Measurements from ENCODE around the gene NEUROG1. TPM values are rescaled to one million over a fixed set of nuclear protein-coding genes. Genes with fewer than 3 reads are reported as not detected.
"Not testable (repeated sequence)": the region's sequence is repeated elsewhere in the genome, so short reads cannot be mapped to it uniquely, and the experiment has no call there.

The NEUROG1 gene
- total and polyA plus RNA-seq, 10 donors, result not detected

DNA sequence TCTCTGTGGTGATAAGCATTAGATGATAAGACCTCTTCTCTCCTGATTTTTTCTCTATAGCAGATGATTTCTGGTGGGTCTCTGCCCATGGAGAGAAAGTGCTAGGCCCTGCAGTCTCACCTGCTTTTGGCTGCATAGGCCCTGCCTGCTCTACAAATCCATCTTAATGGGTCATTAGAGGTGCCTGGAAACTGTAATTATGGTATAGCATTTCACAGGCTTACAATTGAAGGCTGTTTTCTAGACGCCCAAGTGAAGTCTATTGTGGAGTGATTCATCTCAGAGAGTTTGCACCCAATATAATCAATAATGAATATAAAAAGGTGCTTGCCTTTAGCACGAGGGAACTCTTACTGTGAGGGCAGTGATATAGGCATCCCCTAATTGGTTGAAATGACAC, 33.8 kb downstream of the NEUROG1 start:
- Histone ChIP-seq H3K4me3 (no peak overlapping the region), H3K36me3 (no peaks in the 10 kb centered on the region), H3K27ac (no peak overlapping the region), H3K4me1 (no peaks in the 10 kb centered on the region), H3K27me3 (replicated peaks in 1 of 7) (peaks cover 0 to 37% (median 1%) of the 10 kb centered on the region in 7 donors), H3K9me3 (no peaks in the 10 kb centered on the region)
- WGBS, 5 donors, result 70 to 80% (median 72%) methylated on average over 2 of the region's 2 CpGs
- intact Hi-C loops (cut with DNase I; ENCODE audit: low total_unique reads), result no loop called here
- DNase-seq, result no peak
- TF ChIP-seq, protein P1, sequence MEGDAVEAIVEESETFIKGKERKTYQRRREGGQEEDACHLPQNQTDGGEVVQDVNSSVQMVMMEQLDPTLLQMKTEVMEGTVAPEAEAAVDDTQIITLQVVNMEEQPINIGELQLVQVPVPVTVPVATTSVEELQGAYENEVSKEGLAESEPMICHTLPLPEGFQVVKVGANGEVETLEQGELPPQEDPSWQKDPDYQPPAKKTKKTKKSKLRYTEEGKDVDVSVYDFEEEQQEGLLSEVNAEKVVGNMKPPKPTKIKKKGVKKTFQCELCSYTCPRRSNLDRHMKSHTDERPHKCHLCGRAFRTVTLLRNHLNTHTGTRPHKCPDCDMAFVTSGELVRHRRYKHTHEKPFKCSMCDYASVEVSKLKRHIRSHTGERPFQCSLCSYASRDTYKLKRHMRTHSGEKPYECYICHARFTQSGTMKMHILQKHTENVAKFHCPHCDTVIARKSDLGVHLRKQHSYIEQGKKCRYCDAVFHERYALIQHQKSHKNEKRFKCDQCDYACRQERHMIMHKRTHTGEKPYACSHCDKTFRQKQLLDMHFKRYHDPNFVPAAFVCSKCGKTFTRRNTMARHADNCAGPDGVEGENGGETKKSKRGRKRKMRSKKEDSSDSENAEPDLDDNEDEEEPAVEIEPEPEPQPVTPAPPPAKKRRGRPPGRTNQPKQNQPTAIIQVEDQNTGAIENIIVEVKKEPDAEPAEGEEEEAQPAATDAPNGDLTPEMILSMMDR (IDR thresholded peaks at IDR 0.05 in 8 of 11, conservative IDR thresholded peaks at IDR 0.05 in 3 of 11), result no peak
- no peak for TF ChIP-seq POLR2AphosphoS5 (IDR thresholded peaks at IDR 0.05)
- TF ChIP-seq POLR2A (IDR thresholded peaks at IDR 0.05), result no peak

GRCh38 chr5:135498637-135498995, 37.1 kb downstream of the NEUROG1 start:
- no peak for DNase-seq
- 66 to 88% (median 76%) methylated on average over 2 of the region's 2 CpGs for WGBS, 5 donors
- intact Hi-C loops (cut with DNase I; ENCODE audit: low total_unique reads), result no loop called here

GRCh38 chr5:135497971-135498636, 37.7 kb downstream of the NEUROG1 start:
- intact Hi-C loops (cut with DNase I; ENCODE audit: low total_unique reads), result no loop called here
- H3K9me3 ChIP-seq, result no peaks in the 10 kb centered on the region
- no peak overlapping the region for H3K4me3 ChIP-seq
- peaks cover 0 to 33% (median 0%) of the 10 kb centered on the region in 7 donors for H3K27me3 ChIP-seq (replicated peaks in 1 of 7)
- no peaks in the 10 kb centered on the region for H3K4me1 ChIP-seq
- no peak for TF ChIP-seq POLR2AphosphoS5 (IDR thresholded peaks at IDR 0.05)
- no peak for TF ChIP-seq POLR2A (IDR thresholded peaks at IDR 0.05)
- TF ChIP-seq, protein P1 (IDR thresholded peaks at IDR 0.05 in 8 of 11, conservative IDR thresholded peaks at IDR 0.05 in 3 of 11), result no peak
- 71 to 77% (median 75%) methylated on average over 8 of the region's 8 CpGs for WGBS, 5 donors
- no peaks in the 10 kb centered on the region for H3K36me3 ChIP-seq
- no peak for DNase-seq
- no peak overlapping the region for H3K27ac ChIP-seq

More at GRCh38 chr5:135498637-135498995, 37.1 kb downstream of the NEUROG1 start:
- H3K27ac ChIP-seq, result no peak overlapping the region
- H3K4me1 ChIP-seq, result no peaks in the 10 kb centered on the region
- peaks cover 0 to 33% (median 0%) of the 10 kb centered on the region in 7 donors for H3K27me3 ChIP-seq (replicated peaks in 1 of 7)
- H3K36me3 ChIP-seq, result no peaks in the 10 kb centered on the region
- H3K9me3 ChIP-seq, result no peaks in the 10 kb centered on the region
- TF ChIP-seq, protein P1 (IDR thresholded peaks at IDR 0.05 in 8 of 11, conservative IDR thresholded peaks at IDR 0.05 in 3 of 11), result no peak
- TF ChIP-seq POLR2A (IDR thresholded peaks at IDR 0.05) (no peak), POLR2AphosphoS5 (IDR thresholded peaks at IDR 0.05) (no peak)
- H3K4me3 ChIP-seq, result no peak overlapping the region

- H3K36me3 ChIP-seq; H3K4me3 ChIP-seq; DNase-seq; intact Hi-C loops (cut with DNase I; ENCODE audit: low total_unique reads); H3K9me3 ChIP-seq; H3K27ac ChIP-seq: not testable (repeated sequence)
- 69 to 76% (median 70%) methylated on average over 4 of the region's 4 CpGs for WGBS, 5 donors
- peaks cover 0 to 57% (median 17%) of the 10 kb centered on the region in 7 donors for H3K27me3 ChIP-seq (replicated peaks in 1 of 7)
- H3K4me1 ChIP-seq, result peaks cover 0 to 13% (median 2%) of the 10 kb centered on the region in 6 donors
Observed at GRCh38 chr5:135495531-135495930, 40.2 kb downstream of the NEUROG1 start.
